Ovary (tissue), 9 donors: ENCODE data around the gene COX8A. TPM values are rescaled to one million over a fixed set of nuclear protein-coding genes. Genes with fewer than 3 reads are reported as not detected.

Experiments used
- DNase-seq, 5 donors: peaks; one replicate each; pipeline ENCODE4 v3.0.0-alpha.2; 2019 to 2020
- H3K27ac ChIP-seq, 2 donors: fragments of 200-600 bp; one replicate each; pipeline versions ENCODE4 v1.5.1 to v1.8.0; 2019 to 2022
- H3K27me3 ChIP-seq: fragments of 200-600 bp; one replicate; pipeline ENCODE4 v1.8.0; 2022
- H3K36me3 ChIP-seq: fragments of 200-600 bp; sonication (generic); one replicate; pipeline ENCODE4 v1.5.1; 2019
- H3K4me1 ChIP-seq: one replicate; pipeline ENCODE4 v1.8.1; 2013; ENCODE audit warnings: mild to moderate bottlenecking, moderate library complexity; ENCODE audit not compliant: insufficient read depth
- H3K4me3 ChIP-seq: fragments of 200-600 bp; sonication (generic); one replicate; pipeline ENCODE4 v1.5.1; 2017
- H3K9me3 ChIP-seq, 2 donors: fragments of 200-600 bp in 1 of 2; sonication (generic) in 1 of 2; one replicate each; pipeline versions ENCODE4 v1.5.1 to v1.8.1; 2013 to 2019; ENCODE audit warnings: mild to moderate bottlenecking in 1 of 2, moderate library complexity in 1 of 2
- EP300 ChIP-seq: sonication (generic); formaldehyde crosslinking; IDR thresholded peaks from one replicate; pipeline ENCODE4 v1.6.1; 2017; ENCODE audit warnings: antibody characterized with exemption
- POLR2A ChIP-seq: fragments of 450-650 bp; IDR thresholded peaks from one replicate; pipeline ENCODE4 v1.6.1; 2017; ENCODE audit warnings: antibody characterized with exemption, mild to moderate bottlenecking, moderate library complexity
- WGBS, 3 donors: extraction: QIAGEN DNeasy Blood & Tissue Kit in 1 of 3; methylation state at CpG; one replicate each; pipeline versions ENCODE4 v1.1.5 to v1.1.7; 2013 to 2017; 5-methylcytosine and 5-hydroxymethylcytosine counted together
- intact Hi-C, 4 donors: fragments of 100-400 bp; cut with DNase I; formaldehyde crosslinking; loops; one replicate each; pipeline versions ENCODE4 v1.11.0 to v1.15.1; 2022 to 2023
- polyA plus RNA-seq, 2 donors: library from polyadenylated mRNA; stranded (reverse); fragments of 200-250 nt in 1 of 2; fragments of 350-450 nt in 1 of 2; fragmentation: Illumina TruSeq in 1 of 2; extraction: RNeasy Lipid Tissue Mini Kit (QIAGEN cat#74804) in 1 of 2; gene quantifications; one replicate each; pipeline ENCODE4 v1.2.3, GENCODE V29; 2013 to 2014
- total RNA-seq, 7 donors: library from RNA; depleted of rRNA in 2 of 7; stranded (reverse); fragments of >200 nt in 2 of 7; fragmentation: NEBNext Ultra II Directional in 3 of 7; extraction: Animal tissue kit (Norgen Biotek cat#: 25700) in 3 of 7; gene quantifications; one replicate each; pipeline versions ENCODE4 v1.1.0 to v1.2.4, GENCODE V29; 2016 to 2023
- TF ChIP-seq, protein P1 (sequence below), 3 donors: fragments of 450-650 bp in 2 of 3; fragments of 200-600 bp in 1 of 3; IDR thresholded peaks; one replicate each; pipeline versions ENCODE4 v1.5.1 to v1.8.0; 2016 to 2022; ENCODE audit warnings: antibody characterized with exemption in 3 of 3, mild to moderate bottlenecking in 1 of 3
- donor health status: DM: no; HTN: no; CAD: no; lungs with moderate emphysema.
- donor health status: DM: no; HTN: no; CAD: no.
- donor health status: Bipolar disorder and iron deficiency.
- donor health status: DM: yes; HTN: yes; CAD: no.
- donor health status: DM: no; HTN: no; CAD: no.
- donor health status: DM: yes; HTN: yes; CAD: no.

COX8A gene
- total and polyA plus RNA-seq, 9 donors: 64.8 to 438 (median 222) TPM

DNA sequence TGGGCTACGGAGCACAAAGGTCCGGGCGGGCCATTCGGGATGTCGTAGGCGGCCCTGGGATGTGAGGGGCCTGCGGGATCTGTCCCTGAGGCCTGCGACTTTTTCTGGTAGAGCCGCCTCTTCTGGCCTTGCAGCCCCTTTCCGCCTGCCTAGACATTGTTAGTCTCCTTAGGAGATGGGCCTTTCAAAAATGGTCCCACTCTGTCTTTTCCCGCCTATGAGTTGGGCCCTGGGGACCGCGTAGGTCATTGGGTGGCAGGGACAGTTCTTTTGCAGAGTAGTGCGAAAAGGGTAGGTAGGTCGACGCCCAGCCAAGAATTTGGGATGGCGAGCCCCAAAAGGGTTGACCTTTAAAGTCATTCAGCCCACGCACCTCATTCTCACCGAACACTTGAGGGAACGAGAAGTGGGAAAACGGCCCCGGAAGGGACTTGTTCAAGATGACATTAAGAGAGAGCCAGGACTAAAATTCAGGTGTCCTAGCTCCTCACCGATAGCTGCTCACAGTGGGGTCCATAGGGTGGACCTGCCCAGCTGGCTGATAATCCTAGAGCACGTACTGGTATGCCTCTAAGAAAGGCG is 12.6 kb downstream of the COX8A start:
- peaks cover 5% of the 10 kb centered on the region for H3K4me1 ChIP-seq
- H3K27me3 ChIP-seq: no peaks in the 10 kb centered on the region
- 20 to 27% (median 22%) methylated on average over 24 to 25 of the region's 25 CpGs for WGBS, 3 donors
- H3K9me3 ChIP-seq: no peaks in the 10 kb centered on the region
- TF ChIP-seq EP300 (no peak), POLR2A (no peak)
- TF ChIP-seq, protein P1, sequence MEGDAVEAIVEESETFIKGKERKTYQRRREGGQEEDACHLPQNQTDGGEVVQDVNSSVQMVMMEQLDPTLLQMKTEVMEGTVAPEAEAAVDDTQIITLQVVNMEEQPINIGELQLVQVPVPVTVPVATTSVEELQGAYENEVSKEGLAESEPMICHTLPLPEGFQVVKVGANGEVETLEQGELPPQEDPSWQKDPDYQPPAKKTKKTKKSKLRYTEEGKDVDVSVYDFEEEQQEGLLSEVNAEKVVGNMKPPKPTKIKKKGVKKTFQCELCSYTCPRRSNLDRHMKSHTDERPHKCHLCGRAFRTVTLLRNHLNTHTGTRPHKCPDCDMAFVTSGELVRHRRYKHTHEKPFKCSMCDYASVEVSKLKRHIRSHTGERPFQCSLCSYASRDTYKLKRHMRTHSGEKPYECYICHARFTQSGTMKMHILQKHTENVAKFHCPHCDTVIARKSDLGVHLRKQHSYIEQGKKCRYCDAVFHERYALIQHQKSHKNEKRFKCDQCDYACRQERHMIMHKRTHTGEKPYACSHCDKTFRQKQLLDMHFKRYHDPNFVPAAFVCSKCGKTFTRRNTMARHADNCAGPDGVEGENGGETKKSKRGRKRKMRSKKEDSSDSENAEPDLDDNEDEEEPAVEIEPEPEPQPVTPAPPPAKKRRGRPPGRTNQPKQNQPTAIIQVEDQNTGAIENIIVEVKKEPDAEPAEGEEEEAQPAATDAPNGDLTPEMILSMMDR (IDR thresholded peaks at IDR 0.05): no peak
- intact Hi-C loops: no loop called here
- peak overlapping the region; percentile 95 for H3K4me3 ChIP-seq
- peak overlapping the region; percentile 43 to 57 for H3K27ac ChIP-seq
- DNase-seq: no peak
- H3K36me3 ChIP-seq: no peaks in the 10 kb centered on the region

DNA sequence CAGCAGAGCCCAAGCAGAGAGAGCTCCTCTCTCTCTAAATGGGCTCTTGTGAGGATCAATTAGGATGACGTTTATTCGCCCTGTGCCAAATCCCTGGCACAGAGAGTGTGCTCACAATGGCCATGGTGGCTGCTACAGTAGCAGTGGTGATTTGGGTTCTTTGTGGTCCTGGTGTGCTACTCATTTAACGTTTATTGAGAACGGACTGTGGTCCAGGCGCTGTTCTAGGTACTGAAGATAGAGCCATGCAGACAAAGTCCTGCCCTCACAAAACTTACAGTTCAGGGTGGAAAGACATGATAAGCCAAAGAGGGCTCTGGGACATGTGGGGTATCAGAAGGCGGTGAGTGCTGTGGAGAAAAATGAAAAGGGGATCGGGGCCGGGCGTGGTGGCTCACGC is 17.1 kb downstream of the COX8A start:
- H3K27me3 ChIP-seq: no peaks in the 10 kb centered on the region

GRCh38 chr11:63993100-63993499 is 18.7 kb downstream of the COX8A start:
- Histone ChIP-seq H3K9me3 (no peaks in the 10 kb centered on the region), H3K27ac (no peak overlapping the region), H3K36me3 (no peaks in the 10 kb centered on the region), H3K4me1 (no peaks in the 10 kb centered on the region), H3K27me3 (no peaks in the 10 kb centered on the region), H3K4me3 (no peak overlapping the region)
- TF ChIP-seq POLR2A: no peak
- TF ChIP-seq, protein P1 (IDR thresholded peaks at IDR 0.05): no peak
- no peak for TF ChIP-seq EP300
- WGBS, 3 donors: 86 to 91% (median 88%) methylated on average over 5 of the region's 5 CpGs
- intact Hi-C loops: no loop called here
- no peak for DNase-seq

More for the DNA sequence above, 17.1 kb downstream of the COX8A start:
- Histone ChIP-seq H3K36me3 (no peaks in the 10 kb centered on the region), H3K27ac (no peak overlapping the region), H3K4me1 (peaks cover 5% of the 10 kb centered on the region), H3K4me3 (no peak overlapping the region), H3K9me3 (no peaks in the 10 kb centered on the region)
- TF ChIP-seq, protein P1 (IDR thresholded peaks at IDR 0.05): no peak
- TF ChIP-seq EP300 (no peak), POLR2A (no peak)
- 86 to 90% (median 87%) methylated on average over 10 of the region's 10 CpGs for WGBS, 3 donors
- no peak for DNase-seq
- intact Hi-C loops: no loop called here

DNA sequence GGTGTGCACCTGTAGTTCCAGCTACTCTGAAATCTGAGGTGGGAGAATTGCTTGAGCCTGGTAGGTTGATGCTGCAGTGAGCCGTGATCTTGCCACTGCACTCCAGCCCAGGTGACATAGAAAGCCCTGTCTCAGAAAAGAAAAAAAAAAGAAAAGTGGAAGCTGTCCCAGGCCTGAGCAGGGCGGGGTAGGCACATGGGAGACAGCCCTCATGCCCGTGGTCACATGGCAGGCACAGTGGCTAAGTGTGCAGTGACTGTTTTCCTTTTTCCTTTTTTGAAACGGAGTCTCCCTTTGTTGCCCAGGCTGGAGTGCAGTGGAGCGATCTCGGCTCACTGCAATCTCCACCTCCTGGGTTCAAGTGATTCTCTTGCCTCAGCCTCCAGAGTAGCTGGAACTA is 19.6 kb downstream of the COX8A start:
- no peaks in the 10 kb centered on the region for H3K27me3 ChIP-seq
- no peaks in the 10 kb centered on the region for H3K9me3 ChIP-seq
- DNase-seq: no peak
- intact Hi-C loops: no loop called here
- H3K4me1 ChIP-seq: no peaks in the 10 kb centered on the region
- WGBS, 3 donors: 82 to 88% (median 85%) methylated on average over 6 of the region's 6 CpGs
- H3K4me3 ChIP-seq: no peak overlapping the region
- no peak overlapping the region for H3K27ac ChIP-seq
- H3K36me3 ChIP-seq: no peaks in the 10 kb centered on the region
- TF ChIP-seq EP300: no peak
- TF ChIP-seq, protein P1 (IDR thresholded peaks at IDR 0.05): no peak
- no peak for TF ChIP-seq POLR2A
